ENCODE measurements around the gene LRRC66. TPM values are rescaled to one million over a fixed set of nuclear protein-coding genes. Genes with fewer than 3 reads are reported as not detected.

LRRC66 gene
- total RNA-seq, 1 experiment from 2014 or later, result 0.07 TPM

- Histone ChIP-seq H3K4me3 (no peak overlapping the region), H3K27me3 (no peaks in the 10 kb centered on the region; the same call in none of the 2 replicates), H3K9me3 (peaks cover 3% of the 10 kb centered on the region), H3K36me3 (no peaks in the 10 kb centered on the region)
- no peak for DNase-seq
These were observed 61.8 kb downstream of the LRRC66 start for GRCh38 chr4:51958199-51958968.

Other genes with a start within 250 kb of the LRRC66 start
- gene DCUN1D4, start 177.2 kb downstream of the LRRC66 start, total RNA-seq (2014; rRNA removed; shearing (Covaris generic); ENCODE audit: low replicate concordance), result 151 and 229 TPM in 2 replicates
- 29.4 and 41.6 TPM in 2 replicates for gene SGCB, start 17.9 kb upstream of the LRRC66 start, total RNA-seq (2014; rRNA removed; shearing (Covaris generic); ENCODE audit: low replicate concordance)
- gene SPATA18, start 30.9 kb upstream of the LRRC66 start, total RNA-seq (2014; rRNA removed; shearing (Covaris generic); ENCODE audit: low replicate concordance), result 0.02 TPM in 1 of 2 replicates, not detected in the other